Thyroid gland (tissue), 4 donors: ENCODE results near the gene C8B. TPM values are rescaled to one million over a fixed set of nuclear protein-coding genes. Genes with fewer than 3 reads are reported as not detected.

Experiments used
- DNase-seq, 2 donors: peaks; one replicate each; pipeline ENCODE4 v3.0.0-alpha.2; 2019
- H3K27ac ChIP-seq, 3 donors: fragments of 200-600 bp; sonication (generic); 1 replicate in 2 of 3; 2 replicates in 1 of 3; pipeline ENCODE4 v1.5.1; 2016 to 2019; ENCODE audit warnings: mild to moderate bottlenecking in 1 of 3, moderate library complexity in 1 of 3
- H3K27me3 ChIP-seq: fragments of 200-600 bp; sonication (generic); one replicate; pipeline ENCODE4 v1.5.1; 2019
- H3K36me3 ChIP-seq, 2 donors: fragments of 200-600 bp; sonication (generic); one replicate each; pipeline ENCODE4 v1.5.1; 2016 to 2019
- H3K4me1 ChIP-seq, 2 donors: fragments of 200-600 bp; sonication (generic); one replicate each; pipeline ENCODE4 v1.5.1; 2017 to 2019
- H3K4me3 ChIP-seq, 3 donors: fragments of 200-600 bp; sonication (generic); replicated peaks in 1 of 3; 1 replicate in 2 of 3; 2 replicates in 1 of 3; pipeline ENCODE4 v1.5.1; 2016; ENCODE audit warnings: mild to moderate bottlenecking in 1 of 3
- H3K9me3 ChIP-seq: fragments of 200-600 bp; sonication (generic); one replicate; pipeline ENCODE4 v1.5.1; 2017
- POLR2A ChIP-seq, 2 donors: fragments of 450-650 bp; IDR thresholded peaks; one replicate each; pipeline ENCODE4 v1.6.1; 2017; ENCODE audit warnings: antibody characterized with exemption in 2 of 2, mild to moderate bottlenecking in 2 of 2, moderate library complexity in 1 of 2
- WGBS, 2 donors: methylation state at CpG; one replicate each; pipeline ENCODE4 v1.1.5; 2017; 5-methylcytosine and 5-hydroxymethylcytosine counted together
- intact Hi-C: fragments of 100-400 bp; cut with DNase I; formaldehyde crosslinking; loops from one replicate; pipeline ENCODE4 v1.15.1; 2023
- total RNA-seq, 4 donors: library from RNA; depleted of rRNA; stranded (reverse); fragments of >200 nt; gene quantifications; one replicate each; pipeline ENCODE4 v1.2.3, GENCODE V29; 2016
- TF ChIP-seq, protein P1 (sequence below), 6 experiments: fragments of 200-600 bp in 3 of 6; fragments of 450-650 bp in 3 of 6; sonication (generic) in 3 of 6; IDR thresholded peaks; one replicate each; pipeline ENCODE4 v1.5.1; 2016 to 2019; ENCODE audit warnings: antibody characterized with exemption in 6 of 6, mild to moderate bottlenecking in 2 of 6, inconsistent platforms in 1 of 6, moderate library complexity in 1 of 6

The C8B gene
- total RNA-seq, 4 donors from 2014 or later, result not detected

- no peak for TF ChIP-seq POLR2A (IDR thresholded peaks at IDR 0.05)
- TF ChIP-seq, protein P1, sequence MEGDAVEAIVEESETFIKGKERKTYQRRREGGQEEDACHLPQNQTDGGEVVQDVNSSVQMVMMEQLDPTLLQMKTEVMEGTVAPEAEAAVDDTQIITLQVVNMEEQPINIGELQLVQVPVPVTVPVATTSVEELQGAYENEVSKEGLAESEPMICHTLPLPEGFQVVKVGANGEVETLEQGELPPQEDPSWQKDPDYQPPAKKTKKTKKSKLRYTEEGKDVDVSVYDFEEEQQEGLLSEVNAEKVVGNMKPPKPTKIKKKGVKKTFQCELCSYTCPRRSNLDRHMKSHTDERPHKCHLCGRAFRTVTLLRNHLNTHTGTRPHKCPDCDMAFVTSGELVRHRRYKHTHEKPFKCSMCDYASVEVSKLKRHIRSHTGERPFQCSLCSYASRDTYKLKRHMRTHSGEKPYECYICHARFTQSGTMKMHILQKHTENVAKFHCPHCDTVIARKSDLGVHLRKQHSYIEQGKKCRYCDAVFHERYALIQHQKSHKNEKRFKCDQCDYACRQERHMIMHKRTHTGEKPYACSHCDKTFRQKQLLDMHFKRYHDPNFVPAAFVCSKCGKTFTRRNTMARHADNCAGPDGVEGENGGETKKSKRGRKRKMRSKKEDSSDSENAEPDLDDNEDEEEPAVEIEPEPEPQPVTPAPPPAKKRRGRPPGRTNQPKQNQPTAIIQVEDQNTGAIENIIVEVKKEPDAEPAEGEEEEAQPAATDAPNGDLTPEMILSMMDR (IDR thresholded peaks at IDR 0.05), result no peak
- intact Hi-C loops, result no loop called here
- 35 to 64% methylated on average over 3 of the region's 3 CpGs for WGBS, 2 donors
- Histone ChIP-seq H3K9me3 (no peaks in the 10 kb centered on the region), H3K4me1 (peaks cover 0 to 18% of the 10 kb centered on the region in 2 donors), H3K36me3 (no peaks in the 10 kb centered on the region), H3K27ac (no peak overlapping the region), H3K4me3 (no peak overlapping the region), H3K27me3 (no peaks in the 10 kb centered on the region)
- DNase-seq, result no peak
Measured at GRCh38 chr1:56923201-56923600, 42.6 kb downstream of the C8B start.

GRCh38 chr1:56922507-56922906, 43.3 kb downstream of the C8B start:
- Histone ChIP-seq H3K9me3 (no peaks in the 10 kb centered on the region), H3K4me3 (no peak overlapping the region), H3K4me1 (peaks cover 0 to 18% of the 10 kb centered on the region in 2 donors), H3K36me3 (no peaks in the 10 kb centered on the region), H3K27me3 (no peaks in the 10 kb centered on the region), H3K27ac (no peak overlapping the region)
- intact Hi-C loops, result no loop called here
- TF ChIP-seq, protein P1 (IDR thresholded peaks at IDR 0.05), result no peak
- no peak for TF ChIP-seq POLR2A (IDR thresholded peaks at IDR 0.05)
- no peak for DNase-seq
- WGBS, 2 donors, result 100% methylated on average over 1 of the region's 1 CpG

DNA sequence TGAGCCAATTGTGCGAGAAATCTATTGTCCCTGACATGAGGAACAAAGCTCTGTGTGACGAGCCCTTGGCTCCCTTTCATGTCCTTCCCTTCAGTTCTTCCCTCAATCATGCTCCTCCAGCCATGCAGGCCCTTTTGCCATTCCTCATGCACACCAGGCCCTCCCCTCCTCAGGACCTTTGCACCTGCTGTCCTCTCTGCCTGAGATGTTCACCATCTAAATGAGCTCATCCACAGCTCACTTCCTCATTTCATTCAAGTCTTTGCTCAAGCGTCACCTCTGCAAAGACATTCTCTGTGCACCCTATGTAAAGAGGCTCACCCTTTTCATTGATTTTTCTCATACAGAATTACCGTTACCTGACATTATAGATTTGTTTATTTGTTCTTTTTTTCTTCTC, 43.7 kb downstream of the C8B start:
- no peaks in the 10 kb centered on the region for H3K27me3 ChIP-seq
- H3K9me3 ChIP-seq, result no peaks in the 10 kb centered on the region
- H3K4me3 ChIP-seq, result no peak overlapping the region
- peaks cover 0 to 18% of the 10 kb centered on the region in 2 donors for H3K4me1 ChIP-seq
- DNase-seq, result no peak
- WGBS, 2 donors, result 93 to 95% methylated on average over 4 of the region's 4 CpGs
- no peak overlapping the region for H3K27ac ChIP-seq
- intact Hi-C loops, result no loop called here
- TF ChIP-seq POLR2A (IDR thresholded peaks at IDR 0.05), result no peak
- TF ChIP-seq, protein P1 (IDR thresholded peaks at IDR 0.05), result no peak
- H3K36me3 ChIP-seq, result no peaks in the 10 kb centered on the region

DNA sequence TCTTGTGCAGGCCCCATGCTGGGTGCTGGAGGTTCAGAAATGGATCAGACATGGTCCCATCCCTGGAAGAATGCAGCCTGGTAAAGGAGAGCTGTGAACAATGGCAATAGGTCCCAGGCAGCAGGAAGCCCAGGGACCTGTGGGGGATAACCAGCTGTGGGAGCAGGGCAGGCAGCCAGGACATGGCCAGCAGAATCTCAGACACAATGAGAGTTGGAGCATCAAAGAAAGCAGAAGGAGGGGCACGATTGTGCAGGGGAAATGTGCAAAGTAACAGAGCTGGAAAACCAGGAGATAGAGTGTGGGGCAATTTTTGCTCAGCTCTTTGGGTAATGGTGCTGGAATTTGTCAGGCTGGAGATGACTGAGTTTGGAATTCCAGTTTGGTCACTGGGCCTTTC, 44.3 kb downstream of the C8B start:
- intact Hi-C loops, result no loop called here
- Histone ChIP-seq H3K27me3 (no peaks in the 10 kb centered on the region), H3K36me3 (no peaks in the 10 kb centered on the region), H3K4me3 (no peak overlapping the region), H3K4me1 (peaks cover 0 to 18% of the 10 kb centered on the region in 2 donors), H3K27ac (no peak overlapping the region), H3K9me3 (no peaks in the 10 kb centered on the region)
- 43 to 65% methylated on average over 1 of the region's 1 CpG for WGBS, 2 donors
- no peak for DNase-seq
- no peak for TF ChIP-seq POLR2A (IDR thresholded peaks at IDR 0.05)
- TF ChIP-seq, protein P1 (IDR thresholded peaks at IDR 0.05), result no peak

DNA sequence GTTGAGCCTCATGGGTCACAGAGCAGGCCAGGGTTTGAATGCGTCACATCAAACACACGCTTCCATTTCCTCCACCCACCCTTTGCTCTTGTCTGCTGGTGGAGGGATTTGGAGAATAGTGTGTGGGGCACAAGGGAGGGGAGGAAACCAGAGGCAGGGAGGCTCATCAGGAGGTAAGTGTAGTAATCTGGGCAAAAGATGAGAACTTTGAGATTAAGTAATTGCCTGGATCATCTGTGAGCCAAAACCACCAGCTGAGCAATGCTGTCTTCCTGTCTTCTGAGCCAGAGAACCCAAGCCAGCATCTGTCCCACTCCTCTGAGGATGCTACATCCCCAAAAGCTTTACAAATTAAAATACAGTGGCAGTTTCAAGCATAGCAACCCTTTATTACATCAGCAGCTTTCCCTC, 45.2 kb downstream of the C8B start:
- peak in 1 of 2 donors; percentile 28 for DNase-seq
- intact Hi-C loops, result no loop called here
- 45 to 56% methylated on average over 2 of the region's 2 CpGs for WGBS, 2 donors

More for the DNA sequence above, 45.2 kb downstream of the C8B start:
- Histone ChIP-seq H3K27me3 (no peaks in the 10 kb centered on the region), H3K27ac (peak overlapping the region in 1 of 3 donors; percentile 59), H3K4me3 (no peak overlapping the region), H3K9me3 (no peaks in the 10 kb centered on the region), H3K4me1 (peaks cover 0 to 27% of the 10 kb centered on the region in 2 donors), H3K36me3 (no peaks in the 10 kb centered on the region)
- TF ChIP-seq, protein P1 (IDR thresholded peaks at IDR 0.05), result no peak
- no peak for TF ChIP-seq POLR2A (IDR thresholded peaks at IDR 0.05)
